Measurements from ENCODE around the gene OR2H2.

The OR2H2 gene

DNA sequence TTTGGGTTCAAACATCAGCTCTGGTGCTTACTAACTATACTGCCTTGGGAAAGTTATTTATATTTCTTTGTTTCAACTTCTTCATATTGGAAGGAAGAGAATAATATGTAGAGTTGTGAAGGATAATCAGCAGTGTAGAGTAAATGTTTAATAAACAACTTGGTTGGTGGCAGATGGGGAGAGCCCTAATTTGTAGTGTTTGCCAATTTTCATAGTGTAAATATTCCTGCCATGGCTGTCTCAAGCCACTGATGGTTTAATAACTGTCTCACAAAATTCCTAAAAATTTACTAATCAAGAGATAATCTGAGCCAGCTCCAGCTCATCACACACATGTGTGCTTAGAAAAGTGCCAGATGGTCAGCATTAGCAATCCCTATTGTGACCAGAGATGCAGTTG is at the start of gene OR2H2:
OR2H2 (plus strand) TSS at position 301 of the 400 bp plus-strand sequence. CDS start 2,824 bp downstream, outside the sequence.
- no peak for DNase-seq

DNA sequence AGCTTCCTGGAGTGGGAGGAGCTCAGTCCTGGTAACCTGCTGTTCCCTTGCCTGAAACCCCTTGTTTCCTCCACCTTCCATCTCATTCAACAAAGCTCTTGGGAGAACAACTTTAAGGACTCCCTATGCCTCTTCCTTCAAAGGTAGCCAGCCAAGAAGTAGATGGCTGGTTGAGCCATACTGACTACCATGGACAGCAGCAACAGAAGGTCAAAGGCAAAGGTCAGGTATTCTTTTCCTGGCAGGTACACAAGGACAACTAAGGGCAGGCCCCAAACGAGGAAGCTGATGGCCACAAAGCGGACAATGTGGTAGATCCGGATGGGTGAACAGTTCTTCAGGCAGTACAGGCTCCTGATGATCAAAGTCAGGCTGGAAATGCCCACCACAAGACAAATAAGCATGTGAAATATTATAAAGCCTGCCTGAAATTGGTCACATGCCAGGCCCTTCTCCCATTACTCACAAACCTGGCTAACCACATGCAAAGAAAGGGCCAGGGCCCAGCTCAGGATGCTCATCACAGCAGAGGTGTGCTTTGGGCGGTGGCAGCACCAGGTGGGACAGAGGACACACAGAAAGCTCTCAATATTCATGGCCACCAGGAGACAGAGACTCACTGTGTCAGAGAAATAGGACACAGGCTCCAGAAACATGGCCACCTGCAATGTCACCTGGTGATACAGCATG is 47.1 kb upstream of the OR2H2 start:
- no peak for DNase-seq

DNA sequence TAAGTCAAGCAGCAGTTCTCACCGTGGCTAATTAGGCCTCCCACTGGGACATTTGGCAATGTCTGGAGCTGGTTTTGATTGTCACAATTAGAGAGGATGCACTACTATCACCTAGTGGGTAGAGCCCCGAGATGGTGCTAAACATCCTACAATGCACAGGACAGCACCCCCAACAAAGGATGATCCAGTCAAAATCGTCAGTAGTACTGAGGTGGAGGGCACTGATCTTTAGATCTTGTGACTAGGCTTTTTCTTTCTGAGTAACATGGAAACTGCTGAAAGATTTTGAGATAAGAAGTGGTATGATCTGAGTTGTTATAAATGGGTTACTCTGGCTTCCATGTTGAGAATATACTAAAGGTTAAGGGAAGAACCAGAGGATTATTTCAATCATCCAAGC is 37.3 kb upstream of the OR2H2 start:
- DNase-seq = no peak

DNA sequence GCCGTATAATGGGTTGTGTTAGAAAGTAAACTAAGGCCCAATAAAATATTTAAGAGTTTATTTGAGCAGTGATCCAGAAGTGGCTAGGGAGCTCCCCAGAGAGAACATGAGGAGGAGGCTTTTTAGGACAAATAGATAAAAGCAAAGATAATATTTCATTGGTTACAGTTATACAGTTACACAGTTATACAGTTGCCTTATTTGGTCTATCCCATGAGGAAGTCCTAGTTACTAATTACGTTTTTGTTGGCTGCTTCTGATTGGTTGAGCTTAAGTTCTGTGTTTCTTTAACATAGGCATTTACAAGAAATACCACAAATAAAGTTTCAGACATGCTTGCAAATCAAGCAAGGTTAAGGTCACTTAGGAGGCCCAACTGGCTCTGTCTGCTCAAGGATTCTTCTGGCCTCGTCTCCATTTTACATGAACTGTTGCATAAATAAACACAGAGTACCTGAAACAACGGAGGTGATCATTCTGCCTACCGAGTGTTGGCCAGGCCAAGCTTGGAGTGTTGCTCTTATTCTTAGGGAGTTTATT is 32.3 kb upstream of the OR2H2 start:
- DNase-seq = peak in 1 of 2 donors; percentile 28

DNA sequence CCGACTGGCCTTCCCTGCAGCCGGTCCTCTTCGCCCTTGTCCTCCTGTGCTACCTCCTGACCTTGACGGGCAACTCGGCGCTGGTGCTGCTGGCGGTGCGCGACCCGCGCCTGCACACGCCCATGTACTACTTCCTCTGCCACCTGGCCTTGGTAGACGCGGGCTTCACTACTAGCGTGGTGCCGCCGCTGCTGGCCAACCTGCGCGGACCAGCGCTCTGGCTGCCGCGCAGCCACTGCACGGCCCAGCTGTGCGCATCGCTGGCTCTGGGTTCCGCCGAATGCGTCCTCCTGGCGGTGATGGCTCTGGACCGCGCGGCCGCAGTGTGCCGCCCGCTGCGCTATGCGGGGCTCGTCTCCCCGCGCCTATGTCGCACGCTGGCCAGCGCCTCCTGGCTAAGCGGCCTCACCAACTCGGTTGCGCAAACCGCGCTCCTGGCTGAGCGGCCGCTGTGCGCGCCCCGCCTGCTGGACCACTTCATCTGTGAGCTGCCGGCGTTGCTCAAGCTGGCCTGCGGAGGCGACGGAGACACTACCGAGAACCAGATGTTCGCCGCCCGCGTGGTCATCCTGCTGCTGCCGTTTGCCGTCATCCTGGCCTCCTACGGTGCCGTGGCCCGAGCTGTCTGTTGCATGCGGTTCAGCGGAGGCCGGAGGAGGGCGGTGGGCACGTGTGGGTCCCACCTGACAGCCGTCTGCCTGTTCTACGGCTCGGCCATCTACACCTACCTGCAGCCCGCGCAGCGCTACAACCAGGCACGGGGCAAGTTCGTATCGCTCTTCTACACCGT is 31.5 kb upstream of the OR2H2 start:
- no peak for DNase-seq

DNA sequence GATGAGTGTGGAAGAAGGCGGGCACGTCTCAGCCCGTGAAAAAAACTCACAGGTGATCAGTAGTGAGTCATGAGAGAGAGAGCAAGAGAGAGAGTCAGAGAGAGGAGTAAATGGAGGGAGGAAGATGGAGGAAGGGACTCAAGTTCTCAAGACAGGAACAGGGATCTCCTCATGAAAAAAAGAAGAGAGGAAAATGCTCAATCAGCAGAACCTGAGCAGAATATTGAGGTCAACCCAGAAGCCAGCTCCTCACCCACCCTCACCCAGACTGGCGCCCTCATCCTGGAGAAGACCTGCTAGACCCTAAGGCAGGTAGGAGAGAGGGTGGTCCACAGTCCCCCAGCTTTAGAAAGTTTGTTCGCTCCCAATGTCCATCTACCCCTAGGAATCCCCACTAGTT is 30.2 kb upstream of the OR2H2 start:
- no peak for DNase-seq

DNA sequence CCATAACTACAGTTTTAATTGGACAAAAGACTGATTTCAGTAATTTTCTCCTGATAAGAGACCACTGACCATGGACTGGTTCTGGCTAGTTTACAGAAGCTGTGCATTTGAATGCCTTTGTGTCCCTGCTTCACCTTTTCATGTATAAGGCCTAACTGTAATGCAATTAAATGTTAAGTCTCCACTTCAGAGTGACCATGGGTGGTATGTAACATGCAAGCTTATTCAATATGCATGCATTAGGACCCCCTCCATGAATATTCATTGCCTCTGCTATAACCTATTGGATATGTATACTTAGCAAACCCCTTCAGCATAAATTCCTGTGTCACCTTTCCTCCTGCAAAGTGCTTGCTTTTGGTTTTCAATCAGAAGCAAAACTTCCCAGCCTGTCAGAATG is 27.6 kb upstream of the OR2H2 start:
- DNase-seq = no peak

DNA sequence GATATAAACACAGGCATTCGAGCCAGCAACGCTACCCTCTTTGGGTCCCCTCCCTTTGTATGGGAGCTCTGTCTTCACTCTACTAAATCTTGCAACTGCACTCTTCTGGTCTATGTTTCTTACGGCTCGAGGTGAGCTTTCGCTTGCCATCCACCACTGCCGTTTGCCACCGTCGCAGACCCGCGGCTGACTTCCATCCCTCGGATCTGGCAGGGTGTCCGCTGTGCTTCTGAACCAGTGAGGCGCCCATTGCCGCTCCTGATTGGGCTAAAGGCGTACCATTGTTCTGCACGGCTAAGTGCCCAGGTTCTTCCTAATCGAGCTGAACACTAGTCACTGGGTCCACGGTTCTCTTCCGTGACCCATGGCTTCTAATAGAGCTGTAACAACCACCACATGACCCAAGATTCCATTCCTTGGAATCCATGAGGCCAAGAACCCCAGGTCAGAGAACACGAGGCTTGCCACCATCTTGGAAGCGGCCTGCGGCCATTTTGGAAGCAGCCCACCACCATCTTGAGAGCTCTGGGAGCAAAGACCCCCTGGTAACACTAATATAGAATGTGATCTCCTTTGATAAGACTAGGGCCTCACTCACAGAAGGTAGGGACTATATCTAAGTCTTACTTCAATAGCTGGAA is 26.4 kb upstream of the OR2H2 start:
- no peak for DNase-seq

DNA sequence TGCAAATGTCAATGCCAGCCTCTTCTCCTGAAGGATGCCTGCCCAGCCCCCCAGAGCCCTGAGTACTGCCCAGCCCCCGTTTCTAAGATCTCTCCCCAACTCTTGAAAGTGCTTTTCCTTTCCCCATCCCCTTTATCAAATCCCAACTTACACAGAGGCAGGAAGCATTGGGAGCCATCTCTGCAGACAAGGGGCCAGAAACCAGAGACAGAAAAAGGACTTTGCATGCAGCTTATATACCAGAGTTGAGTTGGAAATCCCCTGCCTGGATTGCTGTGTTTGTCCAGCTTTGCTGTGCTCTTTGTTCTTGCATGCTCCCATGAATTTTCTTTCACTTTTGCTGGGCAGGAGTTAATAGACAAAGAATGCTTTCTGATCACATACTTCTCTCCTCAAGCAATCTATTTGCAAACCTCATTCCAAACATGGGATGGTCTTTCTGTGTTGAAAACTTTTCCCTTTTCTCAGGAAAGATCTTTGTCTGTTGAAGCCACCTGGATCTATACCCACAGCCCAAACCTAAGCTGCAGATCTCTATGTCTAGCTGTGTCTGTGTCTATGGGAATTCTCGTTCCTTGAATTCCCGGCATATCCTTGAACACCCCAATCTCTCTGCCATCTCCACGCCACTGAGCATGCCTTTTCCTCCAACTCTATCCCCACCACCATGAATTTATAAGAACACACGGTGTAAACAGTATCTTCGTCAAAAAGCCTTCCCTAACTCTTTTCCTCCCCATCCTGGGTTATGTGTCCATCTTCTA is 25.2 kb upstream of the OR2H2 start, which contains the start of gene UBD:
UBD (minus strand) TSS at position 209 of the 764 bp plus-strand sequence; CDS start at position 178, 31 bp downstream.
- DNase-seq = no peak

DNA sequence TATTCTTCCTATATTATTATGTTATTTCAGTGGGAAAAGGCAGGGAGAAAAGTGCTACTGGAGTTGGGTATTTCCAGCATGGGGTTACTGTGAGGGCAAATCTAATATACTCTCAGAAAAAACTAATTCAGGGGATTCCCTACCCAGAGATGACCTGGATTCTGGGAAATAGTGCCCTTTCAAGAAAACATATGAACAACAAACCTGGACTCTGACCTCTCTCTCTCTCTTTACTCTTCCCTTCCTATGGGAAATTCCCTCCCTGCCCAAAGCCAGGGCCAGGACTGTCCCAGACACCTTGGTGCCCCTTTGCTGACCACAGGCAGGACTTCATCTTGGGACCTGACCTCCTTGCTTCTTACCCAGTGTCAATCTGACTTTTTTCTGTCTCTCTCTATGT is 23.8 kb upstream of the OR2H2 start:
- no peak for DNase-seq

DNA sequence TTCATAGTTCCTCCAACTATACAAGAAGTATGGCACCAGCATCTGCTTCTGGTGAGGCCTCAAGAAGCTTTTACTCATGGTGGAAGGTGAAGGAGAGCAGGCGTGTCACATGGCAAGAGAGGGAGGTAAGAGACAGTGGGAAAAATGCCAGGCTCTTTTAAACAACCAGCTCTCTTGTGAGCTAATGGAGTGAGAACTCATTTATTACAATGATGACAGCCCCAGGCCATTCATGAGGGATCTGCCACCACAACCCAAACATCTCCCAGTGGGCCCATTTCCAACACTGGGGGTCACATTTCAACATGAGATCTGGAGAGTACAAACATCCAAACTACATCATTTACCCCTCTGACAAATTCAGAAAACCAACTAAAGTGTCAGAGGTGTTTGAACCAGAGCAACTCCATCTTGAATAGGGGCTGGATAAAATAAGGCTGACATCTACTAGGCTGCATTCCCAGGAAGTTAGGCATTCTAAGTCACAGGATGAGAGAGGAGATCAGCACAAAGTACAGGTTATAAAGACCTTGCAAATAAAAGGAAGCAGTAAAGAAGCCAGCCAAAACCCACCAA is 23.2 kb upstream of the OR2H2 start:
- no peak for DNase-seq

DNA sequence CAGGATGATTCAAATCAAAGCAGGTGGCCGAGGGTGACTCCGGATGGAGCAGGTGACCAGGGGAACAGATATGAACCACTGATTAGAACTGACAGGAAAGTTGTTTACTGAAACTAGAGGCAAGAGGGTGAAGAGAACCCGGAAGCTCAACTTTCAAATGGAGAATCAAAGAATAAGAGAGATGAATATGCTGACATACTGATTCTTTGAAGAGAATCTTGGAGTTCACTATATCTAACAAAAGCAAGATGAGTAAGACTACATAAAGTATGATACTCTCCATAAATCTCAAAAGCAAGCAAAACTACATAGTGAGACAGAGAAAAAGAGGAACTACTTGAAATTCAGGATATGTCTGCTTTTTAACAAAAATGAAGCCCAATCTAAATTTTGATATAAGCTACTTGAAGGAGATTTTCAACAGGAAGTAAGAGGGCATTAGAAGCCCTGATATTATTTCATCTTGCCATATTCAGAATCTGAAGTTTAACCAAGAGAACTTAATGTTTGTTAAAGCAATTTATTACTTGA is 21.4 kb upstream of the OR2H2 start:
- DNase-seq = no peak

DNA sequence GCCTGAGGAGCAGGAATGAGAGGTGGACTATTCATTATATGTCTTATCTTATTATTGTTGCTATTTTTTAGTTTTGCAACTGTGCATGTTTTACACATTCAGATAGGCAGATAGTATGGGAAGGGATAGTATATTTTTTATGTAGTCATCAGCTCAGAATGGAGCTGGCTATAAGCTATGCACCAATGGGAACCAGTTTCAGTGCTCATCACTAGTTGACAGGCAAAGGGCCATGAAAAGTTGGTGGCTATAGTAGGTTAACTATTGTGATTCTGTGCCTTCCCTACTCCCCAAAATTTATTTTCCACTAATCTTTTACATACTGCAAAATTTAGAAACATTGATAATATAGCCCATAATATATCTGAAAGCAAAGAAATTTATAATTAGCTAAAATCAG is 20.0 kb upstream of the OR2H2 start:
- DNase-seq = no peak

DNA sequence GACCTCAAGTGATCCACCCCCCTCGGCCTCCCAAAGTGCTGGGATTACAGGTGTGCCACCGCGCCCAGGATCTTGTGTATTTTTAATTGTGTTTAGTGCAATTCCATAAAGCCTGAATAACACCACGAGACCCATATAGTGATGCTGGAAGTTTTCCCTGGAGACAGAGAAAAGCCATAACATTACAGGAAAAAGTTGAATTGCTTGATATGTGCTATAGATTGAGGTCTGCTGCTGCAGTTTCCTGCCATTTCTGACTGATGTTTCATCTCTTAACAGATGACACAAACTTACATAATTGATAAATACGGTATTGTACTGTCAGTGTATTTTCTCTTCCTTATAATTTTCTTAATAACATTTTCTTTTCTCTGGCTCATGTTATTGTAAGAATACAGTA is 18.1 kb upstream of the OR2H2 start:
- no peak for DNase-seq

DNA sequence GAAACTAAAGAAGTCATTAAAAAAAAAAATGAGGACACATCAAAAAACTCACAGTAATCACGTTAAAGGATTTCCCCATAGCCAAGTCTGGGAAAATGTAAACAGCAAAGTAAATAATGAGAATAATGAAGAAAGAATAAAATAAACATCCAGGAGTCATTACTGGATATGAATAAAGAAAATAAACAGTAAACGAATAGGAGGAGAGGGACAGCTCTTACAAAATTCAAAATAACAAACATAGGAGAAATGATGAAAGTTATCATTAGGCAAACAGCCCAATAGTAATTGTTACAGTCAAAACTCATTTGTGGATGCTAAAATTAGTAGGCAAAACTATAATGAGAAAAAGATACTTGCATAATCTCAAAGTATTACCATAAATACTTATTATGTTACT is 17.4 kb upstream of the OR2H2 start:
- no peak for DNase-seq

DNA sequence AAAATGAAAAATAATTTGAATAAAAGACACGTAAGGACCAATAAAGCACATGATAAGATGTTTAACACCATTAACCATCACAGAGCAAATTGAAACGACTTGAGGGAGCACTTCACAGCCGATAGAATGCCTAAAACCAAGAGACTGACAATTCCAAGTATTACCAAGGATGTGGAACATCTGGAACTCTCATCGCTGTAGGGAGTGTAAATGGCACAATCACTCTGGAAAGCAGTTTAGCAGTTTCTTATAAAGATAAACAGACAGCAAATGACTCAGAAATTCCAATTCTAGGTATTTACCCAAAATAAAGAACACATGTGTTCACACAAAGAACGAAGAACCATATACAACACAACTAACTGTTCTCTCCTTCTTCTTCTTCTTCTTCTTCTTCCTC is 16.9 kb upstream of the OR2H2 start:
- DNase-seq = no peak

DNA sequence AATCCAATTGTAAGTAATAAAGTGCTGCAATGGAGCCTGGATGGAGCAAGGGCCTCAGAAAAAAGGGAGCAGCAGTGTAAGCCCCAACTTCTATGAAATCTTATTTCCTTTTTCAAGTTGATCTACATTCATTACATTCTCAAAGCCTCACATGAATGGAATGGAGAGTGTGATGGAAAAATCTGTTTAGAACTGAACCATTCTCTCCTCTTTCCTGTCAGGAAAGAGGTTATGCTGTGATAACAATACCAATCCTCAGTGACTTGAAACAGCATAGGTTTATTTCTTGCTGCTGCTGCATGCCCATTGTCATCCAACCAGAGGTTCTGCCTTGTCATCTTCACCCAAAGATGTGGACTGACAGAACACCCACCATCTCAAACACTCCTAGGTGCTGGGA is 8.9 kb upstream of the OR2H2 start:
- DNase-seq = no peak

DNA sequence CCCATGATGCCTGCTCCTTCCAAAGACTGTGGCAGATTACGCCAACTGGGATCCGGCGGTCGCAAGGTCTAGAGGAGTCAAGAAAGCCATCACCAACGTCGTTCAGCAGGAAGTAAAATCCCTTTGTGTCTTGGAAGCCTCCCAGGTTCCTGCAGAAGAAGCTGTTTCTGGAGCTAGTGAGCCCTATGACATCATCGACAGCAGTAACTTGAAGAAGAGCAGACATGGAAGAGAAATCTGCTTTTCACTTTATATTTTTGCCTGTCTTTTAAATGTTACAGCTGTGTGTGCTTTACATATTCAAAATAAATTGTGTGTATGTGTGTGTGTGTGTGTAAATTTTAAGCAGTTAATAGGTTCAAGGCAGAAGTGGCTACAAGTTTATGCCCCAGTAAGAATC is 7.4 kb upstream of the OR2H2 start:
- no peak for DNase-seq

DNA sequence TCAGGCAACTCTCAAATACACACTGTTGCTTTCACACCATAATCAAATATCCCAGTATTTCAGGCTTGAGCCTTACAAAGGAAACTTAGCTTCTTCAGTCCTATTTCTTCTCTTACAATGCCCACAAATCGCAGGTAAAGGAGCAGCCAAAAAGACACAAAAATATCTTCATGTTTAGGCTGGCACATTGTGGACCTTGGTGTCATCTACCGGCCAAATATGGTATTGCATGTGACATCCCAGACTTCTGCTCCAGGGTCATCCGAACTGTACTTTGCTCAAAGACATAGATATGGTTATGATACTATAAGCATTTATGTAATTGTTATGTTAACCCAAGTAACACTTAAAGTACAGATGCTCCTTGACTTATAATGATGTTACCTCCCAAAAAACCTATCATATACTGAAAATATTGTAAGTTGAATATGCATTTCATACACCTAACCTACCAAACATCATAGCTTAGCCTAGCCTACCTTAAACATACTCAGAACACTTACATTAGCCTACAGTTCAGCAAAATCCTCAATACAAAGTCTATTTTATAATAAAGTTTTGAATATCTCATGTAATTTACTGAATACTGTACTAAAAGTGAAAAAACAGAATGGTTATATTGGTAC is 4.6 kb downstream of the OR2H2 start:
- DNase-seq = peak in 1 of 2 donors; percentile 20

DNA sequence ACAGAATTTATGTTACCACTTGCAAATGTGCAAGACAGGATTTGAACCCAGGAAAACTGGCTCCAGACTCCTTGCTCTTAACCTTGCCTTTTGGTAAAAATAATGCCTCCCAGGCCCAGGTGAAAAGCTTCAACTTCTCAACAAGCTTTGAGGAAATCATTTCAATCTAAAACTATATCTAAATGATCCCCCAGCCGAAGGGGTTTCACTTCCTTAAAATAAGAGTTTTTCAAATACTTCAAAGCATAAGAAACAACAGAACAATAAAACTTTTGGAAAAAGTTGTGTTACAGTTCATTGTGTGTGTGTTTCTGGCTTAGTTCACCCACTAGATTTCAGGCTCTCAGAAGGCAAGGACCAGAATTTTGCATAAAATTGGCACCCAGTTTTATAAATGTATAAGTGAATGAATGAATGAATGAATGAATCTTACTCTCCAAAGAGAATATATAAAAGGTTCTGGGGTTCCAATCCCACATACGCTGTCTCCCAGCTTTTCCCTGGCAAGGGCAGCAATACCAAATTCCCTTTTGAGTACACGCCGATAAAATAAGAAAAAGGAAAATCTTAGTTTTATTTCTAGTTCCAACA is 5.4 kb downstream of the OR2H2 start:
- no peak for DNase-seq

DNA sequence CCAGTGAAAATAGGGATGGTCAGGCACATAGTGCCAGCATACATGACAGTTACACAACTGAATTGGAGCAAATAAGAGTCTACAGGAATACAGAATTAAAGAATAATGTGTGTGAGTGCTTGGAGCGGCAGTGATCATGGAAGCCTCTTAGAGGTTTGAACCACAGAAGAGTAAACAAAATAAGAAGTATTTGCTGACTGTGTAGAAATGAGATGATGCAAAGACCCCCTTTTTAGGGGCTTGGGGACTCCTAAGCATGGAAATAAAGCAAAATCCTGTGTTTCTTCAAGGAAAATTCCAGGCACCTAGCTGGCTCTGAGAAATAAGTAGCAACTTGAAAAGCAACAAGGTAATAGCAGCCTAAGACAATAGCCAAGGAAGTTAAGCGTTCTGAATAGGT is 6.8 kb downstream of the OR2H2 start:
- DNase-seq = no peak
